HG02870 (cell line): ENCODE data around the gene PYGO2.
"Not testable (repeated sequence)": the region's sequence is repeated elsewhere in the genome, so short reads cannot be mapped to it uniquely, and the experiment has no call there.

Source experiments
- ATAC-seq: cut with Tn5 transposase; IDR thresholded peaks from one replicate; pipeline ENCODE4 v1.9.1; 2021; ENCODE audit warnings: mild to moderate bottlenecking, moderate library complexity; ENCODE audit not compliant: unreplicated experiment

Gene PYGO2

GRCh38 chr1:155000726-155001424 is 39.3 kb upstream of the PYGO2 start:
- ATAC-seq: peak; percentile 34

DNA sequence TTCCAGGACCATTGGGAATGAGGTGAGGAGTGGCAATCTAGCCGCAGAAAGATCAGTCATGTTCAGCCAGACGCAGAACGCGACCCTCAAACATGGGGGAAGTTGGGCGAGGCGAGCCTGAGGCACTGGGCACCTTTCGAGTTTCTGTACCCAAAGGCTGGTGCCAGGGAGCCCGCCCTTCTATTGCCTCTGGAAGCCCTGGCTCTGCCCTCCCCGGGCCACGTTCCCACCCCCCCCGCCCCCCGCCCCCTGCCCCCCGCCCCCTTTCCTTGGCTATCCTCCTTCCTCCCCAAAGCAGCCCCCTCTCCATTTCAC is 38.8 kb upstream of the PYGO2 start:
- no peak for ATAC-seq

DNA sequence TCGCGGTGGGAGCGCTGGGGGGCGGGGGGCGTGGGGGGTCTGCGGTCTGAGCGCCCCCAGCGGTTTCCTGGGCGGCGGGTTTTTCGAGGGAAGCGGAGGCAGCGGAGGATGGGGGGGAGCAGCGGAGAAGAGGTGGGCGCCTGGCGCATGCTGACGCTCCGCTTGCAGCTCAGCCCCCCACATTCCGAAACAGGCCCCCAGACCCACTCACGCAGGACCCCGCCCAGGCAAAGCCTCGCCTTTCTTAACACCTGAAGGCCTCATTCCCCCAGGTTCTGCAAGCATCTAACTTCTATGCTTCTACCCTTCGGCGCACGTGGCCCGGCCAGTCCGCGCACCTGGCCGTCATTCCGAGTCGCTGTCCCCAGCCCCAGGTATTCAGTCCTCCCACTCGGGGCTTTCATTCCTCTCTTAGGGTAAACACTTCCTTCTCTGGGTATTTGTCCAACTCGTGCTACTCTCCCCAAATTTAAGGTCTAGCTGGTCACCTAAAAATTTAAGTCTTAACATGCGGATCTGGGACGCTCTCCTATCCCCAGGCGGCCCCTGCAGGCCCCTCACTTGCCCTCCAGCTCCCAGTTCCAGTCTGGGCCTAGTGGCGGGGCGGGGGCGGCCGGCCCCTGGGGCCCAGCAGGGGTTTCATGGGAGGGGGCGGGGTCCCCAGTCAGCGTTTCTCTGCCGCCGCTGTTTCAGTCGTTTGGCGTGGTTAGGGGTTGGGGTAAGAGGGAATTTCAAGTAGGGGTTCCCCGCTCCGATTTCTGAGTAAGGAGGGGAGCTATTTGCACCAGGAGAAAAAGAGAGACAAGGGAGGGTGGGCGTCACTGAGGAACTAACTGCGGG is 38.2 kb upstream of the PYGO2 start:
- ATAC-seq: no peak

DNA sequence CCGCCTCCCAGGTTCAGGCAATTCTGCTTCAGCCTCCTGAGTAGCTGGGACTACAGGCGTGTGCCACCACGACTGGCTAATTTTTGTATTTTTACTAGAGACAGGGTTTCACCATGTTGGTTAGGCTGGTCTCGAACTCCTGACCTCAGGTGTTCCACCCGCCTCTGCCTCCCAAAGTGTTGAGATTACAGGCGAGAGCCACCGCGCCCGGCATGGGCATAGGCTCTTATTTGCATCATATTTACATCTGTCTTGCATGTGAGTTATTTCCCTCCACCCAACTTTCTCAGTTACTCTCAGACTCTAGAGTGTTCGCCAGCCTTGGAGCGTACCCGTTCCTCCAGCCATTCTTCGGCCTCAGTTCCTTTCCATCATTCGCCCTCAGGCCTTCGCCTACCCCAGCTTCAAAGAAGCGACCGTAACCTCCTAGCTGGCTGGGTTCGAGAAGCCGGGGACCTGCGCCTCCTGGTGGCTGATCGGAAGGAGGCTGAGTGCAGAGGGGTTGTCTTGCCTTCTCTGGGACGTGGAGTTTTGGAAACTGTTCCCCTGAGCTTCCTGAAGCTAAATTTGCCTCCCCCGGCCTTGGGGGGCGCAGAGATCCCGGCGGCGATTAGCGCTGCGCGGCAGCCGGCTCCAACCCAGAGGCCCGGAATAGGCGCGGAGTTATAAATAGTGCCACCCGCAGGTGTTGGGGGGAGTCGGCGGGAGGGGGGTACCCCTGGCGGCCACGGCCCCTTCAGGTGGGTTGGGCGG is 37.4 kb upstream of the PYGO2 start:
- ATAC-seq: no peak

GRCh38 chr1:154998201-154998780 is 36.7 kb upstream of the PYGO2 start:
- no peak for ATAC-seq

- ATAC-seq: no peak
Observed at GRCh38 chr1:154996966-154997701, 35.6 kb upstream of the PYGO2 start.

- ATAC-seq: not testable (repeated sequence)
Observed at GRCh38 chr1:154995301-154995983, 33.9 kb upstream of the PYGO2 start.

GRCh38 chr1:154994591-154994990 is 33.0 kb upstream of the PYGO2 start:
- ATAC-seq: no peak

DNA sequence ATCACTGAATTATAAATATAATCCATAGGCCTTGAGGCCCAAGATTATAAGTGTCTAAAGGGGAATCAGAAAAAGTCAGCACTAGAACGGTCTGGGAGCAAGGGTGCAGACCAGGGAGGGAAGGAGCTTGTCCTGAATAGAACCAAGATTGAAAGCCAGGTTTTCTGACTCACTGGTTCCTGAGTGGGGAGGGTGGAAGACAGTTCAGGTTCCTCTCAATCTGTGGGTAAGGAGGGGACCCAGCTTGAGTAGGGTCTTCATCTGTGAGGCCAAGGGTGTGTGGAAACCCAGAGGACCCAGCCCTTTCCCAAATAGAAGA is 32.6 kb upstream of the PYGO2 start:
- ATAC-seq: no peak

GRCh38 chr1:154993572-154994268 is 32.1 kb upstream of the PYGO2 start, which contains the start of gene LENEP:
LENEP (plus strand) TSS chr1:154993586; CDS start chr1:154993608, 22 bp downstream.
- no peak for ATAC-seq

GRCh38 chr1:154992721-154993571 is 31.4 kb upstream of the PYGO2 start:
- no peak for ATAC-seq

GRCh38 chr1:154990276-154990675 is 28.7 kb upstream of the PYGO2 start:
- ATAC-seq: no peak

- ATAC-seq: no peak
Observed at GRCh38 chr1:154989195-154989860, 27.7 kb upstream of the PYGO2 start.

DNA sequence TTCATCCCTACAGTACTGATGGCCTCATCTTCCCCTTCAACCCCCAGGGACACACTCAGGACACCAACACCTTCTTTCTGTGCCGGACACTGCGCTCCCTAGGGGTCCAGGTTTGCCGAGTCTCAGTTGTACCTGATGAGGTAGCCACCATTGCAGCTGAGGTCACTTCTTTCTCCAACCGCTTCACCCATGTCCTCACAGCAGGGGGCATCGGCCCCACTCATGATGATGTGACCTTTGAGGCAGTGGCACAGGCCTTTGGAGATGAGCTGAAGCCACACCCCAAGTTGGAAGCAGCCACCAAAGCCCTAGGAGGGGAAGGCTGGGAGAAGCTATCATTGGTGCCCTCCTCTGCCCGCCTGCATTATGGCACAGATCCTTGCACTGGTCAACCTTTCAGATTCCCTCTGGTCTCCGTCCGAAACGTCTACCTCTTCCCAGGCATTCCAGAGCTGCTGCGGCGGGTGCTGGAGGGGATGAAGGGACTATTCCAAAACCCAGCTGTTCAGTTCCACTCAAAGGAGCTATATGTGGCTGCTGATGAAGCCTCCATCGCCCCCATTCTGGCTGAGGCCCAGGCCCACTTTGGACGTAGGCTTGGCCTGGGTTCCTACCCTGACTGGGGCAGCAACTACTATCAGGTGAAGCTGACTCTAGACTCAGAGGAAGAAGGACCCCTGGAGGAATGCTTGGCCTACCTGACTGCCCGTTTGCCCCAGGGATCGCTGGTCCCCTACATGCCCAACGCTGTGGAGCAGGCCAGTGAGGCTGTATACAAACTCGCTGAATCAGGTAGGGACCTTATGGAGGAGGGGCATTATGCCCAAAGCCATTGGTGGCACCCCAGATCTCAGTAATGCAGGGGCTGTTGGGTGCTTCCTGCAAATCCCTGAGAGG is 26.7 kb upstream of the PYGO2 start:
- ATAC-seq: no peak

GRCh38 chr1:154987326-154987725 is 25.7 kb upstream of the PYGO2 start:
- ATAC-seq: no peak

DNA sequence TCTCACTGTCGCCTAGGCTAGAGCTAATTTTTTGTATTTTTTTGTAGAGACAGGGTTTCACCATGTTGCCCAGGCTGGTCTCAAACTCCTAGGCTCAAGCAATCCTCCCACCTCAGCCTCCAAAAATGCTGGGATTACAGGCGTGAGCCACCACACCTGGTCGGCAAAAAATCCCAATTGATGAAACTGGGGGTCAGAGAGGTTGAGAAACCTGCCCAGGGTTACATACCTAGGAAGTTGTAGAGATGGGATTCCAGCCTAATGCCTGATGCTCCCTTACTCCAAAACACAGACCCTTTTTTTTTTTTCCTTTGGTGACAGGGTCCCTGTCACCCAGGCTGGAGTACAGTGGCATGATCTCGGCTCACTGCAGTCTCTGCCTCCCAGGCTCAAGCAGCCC is 25.2 kb upstream of the PYGO2 start:
- not testable (repeated sequence) for ATAC-seq
